HFFc6 (cell line): ENCODE data around the gene BCAS3. TPM values are rescaled to one million over a fixed set of nuclear protein-coding genes. Genes with fewer than 3 reads are reported as not detected.

Experiments used
- DNase-seq: peaks from one replicate; pipeline ENCODE4 v3.0.0-alpha.2; 2018
- H3K27ac Mint-ChIP-seq: 2 replicates; pipeline ENCODE4 v1.8.0; 2020; ENCODE audit warnings: mild to moderate bottlenecking, mixed read lengths
- H3K27me3 Mint-ChIP-seq: 2 replicates; pipeline ENCODE4 v1.8.0; 2021; ENCODE audit warnings: mild to moderate bottlenecking, moderate library complexity, mixed read lengths; ENCODE audit not compliant: insufficient read depth
- H3K36me3 Mint-ChIP-seq: 2 replicates; pipeline ENCODE4 v1.8.0; 2021; ENCODE audit warnings: low read depth, mixed read lengths
- H3K4me1 Mint-ChIP-seq: 2 replicates; pipeline ENCODE4 v1.8.0; 2020; ENCODE audit warnings: low read depth, mixed read lengths
- H3K4me3 Mint-ChIP-seq: 2 replicates; pipeline ENCODE4 v1.8.0; 2020; ENCODE audit warnings: mild to moderate bottlenecking, moderate library complexity, mixed read lengths
- H3K9me3 Mint-ChIP-seq: 2 replicates; pipeline ENCODE4 v1.8.0; 2020; ENCODE audit warnings: mild to moderate bottlenecking, mixed read lengths
- CTCF ChIP-seq: fragments of 200-600 bp; sonication (generic); IDR thresholded peaks from 2 replicates; pipeline ENCODE4 v1.5.0; 2021; ENCODE audit warnings: antibody characterized with exemption, mild to moderate bottlenecking
- total RNA-seq, 6 experiments: library from RNA; stranded (reverse); fragmentation: NEBNext Ultra II Directional; extraction: Animal tissue kit (Norgen Biotek cat#: 25700); gene quantifications; 2 replicates in 1 of 6; 3 replicates in 5 of 6; pipeline ENCODE4 v1.2.3, GENCODE V29; 2021

The BCAS3 gene
- total RNA-seq, 6 experiments from 2014 or later, result 9.8 to 13.8 (median 12.0) TPM

DNA sequence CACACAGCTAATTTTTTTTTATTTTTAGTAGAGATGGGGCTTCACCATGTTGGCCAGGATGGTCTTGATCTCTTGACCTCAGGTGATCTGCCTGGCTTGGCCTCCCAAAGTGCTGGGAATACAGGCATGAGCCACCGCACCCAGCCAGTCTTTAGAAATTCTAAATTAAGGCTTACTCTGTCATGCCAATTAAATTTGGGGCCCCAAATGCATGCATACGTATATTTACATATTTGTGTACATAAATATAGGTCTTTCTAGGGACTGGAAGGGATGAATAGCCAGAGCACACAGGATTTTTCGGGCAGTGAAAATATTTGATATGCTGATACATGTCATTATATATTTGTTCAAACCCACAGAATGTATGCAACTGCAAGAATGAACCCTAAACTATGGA is 105.1 kb downstream of the BCAS3 start:
- DNase-seq, result no peak
- Mint-ChIP-seq H3K4me1 (peaks cover 7% of the 10 kb centered on the region; the same call in 1 of the 2 replicates), H3K4me3 (no peak overlapping the region), H3K36me3 (no peaks in the 10 kb centered on the region), H3K9me3 (no peaks in the 10 kb centered on the region), H3K27ac (no peak overlapping the region), H3K27me3 (no peaks in the 10 kb centered on the region; the same call in 1 of the 2 replicates)
- no peak for TF ChIP-seq CTCF

- no peak overlapping the region for H3K27ac Mint-ChIP-seq
- no peaks in the 10 kb centered on the region for H3K4me1 Mint-ChIP-seq
- H3K9me3 Mint-ChIP-seq, result no peaks in the 10 kb centered on the region
- H3K4me3 Mint-ChIP-seq, result no peak overlapping the region
- H3K27me3 Mint-ChIP-seq, result peaks cover 2% of the 10 kb centered on the region; the same call in 1 of the 2 replicates
- DNase-seq, result no peak
- H3K36me3 Mint-ChIP-seq, result no peaks in the 10 kb centered on the region
- TF ChIP-seq CTCF, result no peak
These were observed 112.6 kb downstream of the BCAS3 start for GRCh38 chr17:60790205-60790604.

- Mint-ChIP-seq H3K27me3 (peaks cover 2% of the 10 kb centered on the region; the same call in 1 of the 2 replicates), H3K4me3 (no peak overlapping the region), H3K4me1 (no peaks in the 10 kb centered on the region), H3K36me3 (no peaks in the 10 kb centered on the region), H3K27ac (no peak overlapping the region), H3K9me3 (no peaks in the 10 kb centered on the region)
- no peak for TF ChIP-seq CTCF
- no peak for DNase-seq
These were observed 114.7 kb downstream of the BCAS3 start for GRCh38 chr17:60792250-60792898.

GRCh38 chr17:60798576-60798975 is 120.9 kb downstream of the BCAS3 start:
- Mint-ChIP-seq H3K27me3 (no peaks in the 10 kb centered on the region; the same call in none of the 2 replicates), H3K4me1 (peaks cover 29% of the 10 kb centered on the region), H3K4me3 (no peak overlapping the region), H3K36me3 (no peaks in the 10 kb centered on the region), H3K27ac (no peak overlapping the region), H3K9me3 (no peaks in the 10 kb centered on the region)
- no peak for DNase-seq
- no peak for TF ChIP-seq CTCF

- no peak for DNase-seq
- Mint-ChIP-seq H3K27ac (no peak overlapping the region), H3K9me3 (no peaks in the 10 kb centered on the region), H3K4me3 (no peak overlapping the region), H3K4me1 (peaks cover 29% of the 10 kb centered on the region), H3K36me3 (no peaks in the 10 kb centered on the region), H3K27me3 (no peaks in the 10 kb centered on the region; the same call in none of the 2 replicates)
- TF ChIP-seq CTCF, result no peak
These were observed 124.7 kb downstream of the BCAS3 start for GRCh38 chr17:60802377-60802776.
